ENCODE results near the gene STAT5B. TPM values are rescaled to one million over a fixed set of nuclear protein-coding genes. Genes with fewer than 3 reads are reported as not detected.
A peak's percentile ranks its signal among the peaks of the same experiment; 100 is the strongest.
"Not testable (repeated sequence)": the region's sequence is repeated elsewhere in the genome, so short reads cannot be mapped to it uniquely, and the experiment has no call there.

STAT5B gene
- total RNA-seq, 3 donors from 2014 or later = 97.2 to 130 (median 101) TPM

GRCh38 chr17:42224651-42225050, 51.5 kb downstream of the STAT5B start:
- H3K4me1 ChIP-seq = no peaks in the 10 kb centered on the region
- no peaks in the 10 kb centered on the region for H3K27me3 ChIP-seq
- intact Hi-C loops (cut with DNase I; ENCODE audit: low total_unique reads) = loop anchor here (5.0 kb wide), 1 partner anchor 1993 kb away; the partner anchor contains the start of gene UBTF
- H3K9me3 ChIP-seq = no peaks in the 10 kb centered on the region
- TF ChIP-seq POLR2A (IDR thresholded peaks at IDR 0.05) (no peak), POLR2AphosphoS5 (IDR thresholded peaks at IDR 0.05) (no peak), CTCF (IDR thresholded peaks at IDR 0.05) (no peak)
- H3K4me3 ChIP-seq = no peak overlapping the region
- DNase-seq (ENCODE audit: low spot score in 2 of 2) = no peak
- no peak overlapping the region for H3K27ac ChIP-seq
- no peaks in the 10 kb centered on the region for H3K36me3 ChIP-seq

GRCh38 chr17:42221886-42222745, 54.1 kb downstream of the STAT5B start:
- Histone ChIP-seq H3K27me3 (no peaks in the 10 kb centered on the region), H3K4me1 (no peaks in the 10 kb centered on the region), H3K36me3 (no peaks in the 10 kb centered on the region), H3K27ac (no peak overlapping the region), H3K4me3 (no peak overlapping the region), H3K9me3 (no peaks in the 10 kb centered on the region)
- intact Hi-C loops (cut with DNase I; ENCODE audit: low total_unique reads) = loop anchor here (5.0 kb wide), 1 partner anchor 1995 kb away; the partner anchor contains the start of gene UBTF
- DNase-seq (ENCODE audit: low spot score in 2 of 2) = no peak
- TF ChIP-seq CTCF (IDR thresholded peaks at IDR 0.05) (peak in 2 of 3 donors; percentile 36 to 48), POLR2A (IDR thresholded peaks at IDR 0.05) (no peak)

- H3K4me3 ChIP-seq; H3K27ac ChIP-seq; DNase-seq (ENCODE audit: low spot score in 2 of 2); intact Hi-C loops (cut with DNase I; ENCODE audit: low total_unique reads); H3K9me3 ChIP-seq; H3K27me3 ChIP-seq; H3K36me3 ChIP-seq; H3K4me1 ChIP-seq: not testable (repeated sequence)
Observed at GRCh38 chr17:42219280-42219679, 56.9 kb downstream of the STAT5B start.

GRCh38 chr17:42214156-42214555, 62.0 kb downstream of the STAT5B start:
- TF ChIP-seq POLR2A (IDR thresholded peaks at IDR 0.05) = no peak
- TF ChIP-seq CTCF (IDR thresholded peaks at IDR 0.05) = no peak
- no peak for TF ChIP-seq POLR2AphosphoS5 (IDR thresholded peaks at IDR 0.05)
- H3K9me3 ChIP-seq = no peaks in the 10 kb centered on the region
- H3K4me3 ChIP-seq = no peak overlapping the region
- no peaks in the 10 kb centered on the region for H3K27me3 ChIP-seq
- intact Hi-C loops (cut with DNase I; ENCODE audit: low total_unique reads) = no loop called here
- no peak overlapping the region for H3K27ac ChIP-seq
- H3K4me1 ChIP-seq = no peaks in the 10 kb centered on the region
- DNase-seq (ENCODE audit: low spot score in 2 of 2) = no peak
- no peaks in the 10 kb centered on the region for H3K36me3 ChIP-seq

- no peaks in the 10 kb centered on the region for H3K9me3 ChIP-seq
- peak overlapping the region in 1 of 2 donors; percentile 29 for H3K27ac ChIP-seq
- intact Hi-C loops (cut with DNase I; ENCODE audit: low total_unique reads) = no loop called here
- no peak for DNase-seq (ENCODE audit: low spot score in 2 of 2)
- H3K27me3 ChIP-seq = no peaks in the 10 kb centered on the region
- H3K36me3 ChIP-seq = no peaks in the 10 kb centered on the region
- no peak overlapping the region for H3K4me3 ChIP-seq
- TF ChIP-seq POLR2AphosphoS5 (IDR thresholded peaks at IDR 0.05) = no peak
- no peak for TF ChIP-seq CTCF (IDR thresholded peaks at IDR 0.05)
- no peak for TF ChIP-seq POLR2A (IDR thresholded peaks at IDR 0.05)
- H3K4me1 ChIP-seq = no peaks in the 10 kb centered on the region
Observed at GRCh38 chr17:42212382-42212781, 63.8 kb downstream of the STAT5B start.

- peak overlapping the region in 1 of 2 donors; percentile 29 for H3K27ac ChIP-seq
- H3K4me3 ChIP-seq; H3K4me1 ChIP-seq; intact Hi-C loops (cut with DNase I; ENCODE audit: low total_unique reads); DNase-seq (ENCODE audit: low spot score in 2 of 2); H3K27me3 ChIP-seq; H3K36me3 ChIP-seq; H3K9me3 ChIP-seq: not testable (repeated sequence)
Observed at GRCh38 chr17:42211921-42212341, 64.3 kb downstream of the STAT5B start.
